ENCODE results near the gene CRTC1.

- TF ChIP-seq CTCF (IDR thresholded peaks at IDR 0.05): no peak
- TF ChIP-seq POLR2A (IDR thresholded peaks at IDR 0.05): no peak
Observed at GRCh38 chr19:18738961-18739690, 55.6 kb downstream of the CRTC1 start.

All from heart left ventricle (tissue), 13 donors.